ENCODE measurements around the gene RASGEF1B.

The RASGEF1B gene

DNA sequence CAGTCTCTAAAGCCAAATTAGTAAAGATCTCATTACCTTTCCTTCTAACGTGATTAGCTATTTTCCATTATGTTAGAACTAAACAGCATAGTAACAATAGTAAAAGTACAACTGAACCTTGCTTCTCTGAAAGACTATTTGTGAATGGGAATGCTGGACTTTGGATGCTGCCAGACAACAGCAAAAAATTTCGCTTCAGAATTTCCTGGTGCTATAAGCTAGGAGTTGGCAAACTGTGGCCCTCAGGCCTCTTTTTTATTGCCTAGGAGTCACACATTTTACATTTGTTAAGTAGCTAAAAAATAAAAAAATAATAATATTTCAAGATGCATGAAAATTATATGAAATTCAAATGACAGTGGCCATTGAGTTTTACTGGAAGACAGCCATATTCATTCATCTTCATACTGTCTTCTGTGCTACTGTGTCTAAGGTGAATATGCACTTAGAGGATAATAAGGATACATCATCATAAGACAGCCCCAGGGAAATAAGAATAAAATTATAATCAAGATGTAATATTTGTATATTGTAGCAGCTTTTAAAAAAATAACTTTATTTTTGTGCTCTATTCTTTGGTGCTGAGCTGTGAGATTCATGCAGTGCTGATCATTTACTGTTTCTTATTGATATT, 34.6 kb downstream of the RASGEF1B start:
- H2BK5ac ChIP-seq (ENCODE audit: low read depth, low read length, poor library complexity): no peak overlapping the region
- no peaks in the 10 kb centered on the region for H3K4me1 ChIP-seq (ENCODE audit: control insufficient read depth in 1 of 2, insufficient read depth in 2 of 2, low read length in 2 of 2)
- no peaks in the 10 kb centered on the region for H3K79me1 ChIP-seq (ENCODE audit: low read length)
- H4K8ac ChIP-seq (ENCODE audit: low read depth, low read length): no peak overlapping the region
- no peak overlapping the region for H2BK12ac ChIP-seq (ENCODE audit: low read length)
- no peak overlapping the region for H4K91ac ChIP-seq (ENCODE audit: low read depth, low read length)
- no peak overlapping the region for H3K18ac ChIP-seq (ENCODE audit: low read length)
- no peaks in the 10 kb centered on the region for H3K27me3 ChIP-seq (ENCODE audit: insufficient read depth, low read length)
- H3K14ac ChIP-seq (ENCODE audit: low read length): no peak overlapping the region
- no peak overlapping the region for H3K4ac ChIP-seq (ENCODE audit: low read depth, low read length)
- peaks cover 2 to 3% of the 10 kb centered on the region in 2 experiments for H3K36me3 ChIP-seq (ENCODE audit: control insufficient read depth in 1 of 2, insufficient read depth in 2 of 2, low read length in 2 of 2)
- H3K27ac ChIP-seq (ENCODE audit: low read depth, low read length): no peak overlapping the region
- H3K23ac ChIP-seq (ENCODE audit: low read length): no peak overlapping the region
- H2AFZ ChIP-seq (ENCODE audit: insufficient read depth, low read length, poor library complexity): no peak overlapping the region
- no peak overlapping the region for H3K4me3 ChIP-seq (ENCODE audit: low read depth, low read length)
- no peak overlapping the region for H2BK120ac ChIP-seq (ENCODE audit: insufficient read depth, low read length, poor library complexity)
- H2AK5ac ChIP-seq (ENCODE audit: low read length): no peak overlapping the region
- H3K9me3 ChIP-seq (ENCODE audit: insufficient read depth, low read depth, low read length): no peaks in the 10 kb centered on the region
- no peak for DNase-seq
- no peak overlapping the region for H3K9ac ChIP-seq (ENCODE audit: low read length)
- H4K12ac ChIP-seq (ENCODE audit: low read depth, low read length): no peak overlapping the region
- WGBS (ENCODE audit: extremely low coverage, insufficient coverage, insufficient read length): no CpG with 5 or more reads among the region's 2 CpGs
- H3K4me2 ChIP-seq (ENCODE audit: low read length): no peak overlapping the region
- no peaks in the 10 kb centered on the region for H3K79me2 ChIP-seq (ENCODE audit: control insufficient read depth, insufficient read depth, low read length, poor library complexity)

DNA sequence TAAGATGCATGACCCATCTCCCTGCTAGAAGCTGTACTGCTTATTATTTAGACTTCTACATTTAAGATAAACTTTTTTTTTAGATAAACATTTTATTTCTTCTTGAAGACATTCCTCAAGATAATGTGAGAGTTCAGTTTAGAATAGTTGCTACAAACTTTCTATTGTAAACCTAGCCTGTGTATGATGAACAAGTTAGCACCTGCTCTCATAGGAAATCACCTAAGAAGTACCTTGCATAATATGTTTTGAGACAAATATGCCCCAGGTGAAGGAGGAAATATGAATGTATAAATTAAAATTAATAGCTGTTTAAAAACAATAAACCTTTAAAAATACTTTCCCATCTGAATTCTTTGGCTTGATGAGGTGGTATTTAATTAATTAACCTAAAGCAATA, 35.6 kb downstream of the RASGEF1B start:
- no peak overlapping the region for H4K91ac ChIP-seq (ENCODE audit: low read depth, low read length)
- H4K12ac ChIP-seq (ENCODE audit: low read depth, low read length): no peak overlapping the region
- peaks cover 2 to 3% of the 10 kb centered on the region in 2 experiments for H3K36me3 ChIP-seq (ENCODE audit: control insufficient read depth in 1 of 2, insufficient read depth in 2 of 2, low read length in 2 of 2)
- no peak overlapping the region for H2BK5ac ChIP-seq (ENCODE audit: low read depth, low read length, poor library complexity)
- H3K14ac ChIP-seq (ENCODE audit: low read length): no peak overlapping the region
- H2AK5ac ChIP-seq (ENCODE audit: low read length): no peak overlapping the region
- H3K4ac ChIP-seq (ENCODE audit: low read depth, low read length): no peak overlapping the region
- no peak overlapping the region for H2BK120ac ChIP-seq (ENCODE audit: insufficient read depth, low read length, poor library complexity)
- no peaks in the 10 kb centered on the region for H3K9me3 ChIP-seq (ENCODE audit: insufficient read depth, low read depth, low read length)
- no peaks in the 10 kb centered on the region for H3K4me1 ChIP-seq (ENCODE audit: control insufficient read depth in 1 of 2, insufficient read depth in 2 of 2, low read length in 2 of 2)
- H3K79me1 ChIP-seq (ENCODE audit: low read length): no peaks in the 10 kb centered on the region
- H3K9ac ChIP-seq (ENCODE audit: low read length): no peak overlapping the region
- H2AFZ ChIP-seq (ENCODE audit: insufficient read depth, low read length, poor library complexity): no peak overlapping the region
- no peak overlapping the region for H3K4me2 ChIP-seq (ENCODE audit: low read length)
- no peak for DNase-seq
- H2BK12ac ChIP-seq (ENCODE audit: low read length): no peak overlapping the region
- no peak overlapping the region for H3K23ac ChIP-seq (ENCODE audit: low read length)
- H3K27me3 ChIP-seq (ENCODE audit: insufficient read depth, low read length): no peaks in the 10 kb centered on the region
- H3K18ac ChIP-seq (ENCODE audit: low read length): no peak overlapping the region
- no peak overlapping the region for H3K4me3 ChIP-seq (ENCODE audit: low read depth, low read length)
- H3K27ac ChIP-seq (ENCODE audit: low read depth, low read length): no peak overlapping the region
- H3K79me2 ChIP-seq (ENCODE audit: control insufficient read depth, insufficient read depth, low read length, poor library complexity): no peaks in the 10 kb centered on the region
- H4K8ac ChIP-seq (ENCODE audit: low read depth, low read length): no peak overlapping the region

DNA sequence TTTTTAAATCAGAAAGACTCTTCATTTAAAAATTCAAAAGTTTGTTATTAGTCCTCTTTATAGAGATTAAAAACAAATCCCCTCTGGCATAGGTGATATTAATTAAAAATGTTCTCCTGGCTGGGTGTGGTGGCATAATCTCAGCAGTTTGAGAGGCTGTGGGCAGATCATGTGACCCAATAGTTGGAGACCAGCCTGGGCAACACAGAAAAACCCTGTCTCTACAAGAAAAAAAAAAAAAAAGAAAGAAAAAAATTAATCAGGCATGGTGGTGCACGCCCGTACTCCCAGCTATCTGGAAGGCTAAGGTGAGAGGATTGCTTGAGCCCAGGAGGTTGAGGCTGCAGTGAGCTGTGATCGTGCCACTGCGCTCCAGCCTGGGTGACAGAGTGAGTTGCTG, 38.9 kb downstream of the RASGEF1B start:
- DNase-seq: no peak
- Histone ChIP-seq H3K4ac (ENCODE audit: low read depth, low read length) (no peak overlapping the region), H3K4me1 (ENCODE audit: control insufficient read depth in 1 of 2, insufficient read depth in 2 of 2, low read length in 2 of 2) (no peaks in the 10 kb centered on the region), H3K9me3 (ENCODE audit: insufficient read depth, low read depth, low read length) (peaks cover 2% of the 10 kb centered on the region), H3K79me2 (ENCODE audit: control insufficient read depth, insufficient read depth, low read length, poor library complexity) (no peaks in the 10 kb centered on the region), H2AK5ac (ENCODE audit: low read length) (no peak overlapping the region), H3K27me3 (ENCODE audit: insufficient read depth, low read length) (no peaks in the 10 kb centered on the region), H3K4me2 (ENCODE audit: low read length) (no peak overlapping the region), H3K4me3 (ENCODE audit: low read depth, low read length) (no peak overlapping the region), H3K79me1 (ENCODE audit: low read length) (no peaks in the 10 kb centered on the region), H3K9ac (ENCODE audit: low read length) (no peak overlapping the region), H3K18ac (ENCODE audit: low read length) (no peak overlapping the region), H4K91ac (ENCODE audit: low read depth, low read length) (no peak overlapping the region), H2AFZ (ENCODE audit: insufficient read depth, low read length, poor library complexity) (no peak overlapping the region), H4K8ac (ENCODE audit: low read depth, low read length) (no peak overlapping the region), H2BK120ac (ENCODE audit: insufficient read depth, low read length, poor library complexity) (no peak overlapping the region), H2BK12ac (ENCODE audit: low read length) (no peak overlapping the region), H3K14ac (ENCODE audit: low read length) (no peak overlapping the region), H3K23ac (ENCODE audit: low read length) (no peak overlapping the region), H4K12ac (ENCODE audit: low read depth, low read length) (no peak overlapping the region), H2BK5ac (ENCODE audit: low read depth, low read length, poor library complexity) (no peak overlapping the region), H3K36me3 (ENCODE audit: control insufficient read depth in 1 of 2, insufficient read depth in 2 of 2, low read length in 2 of 2) (peaks cover 0 to 2% of the 10 kb centered on the region in 2 experiments), H3K27ac (ENCODE audit: low read depth, low read length) (no peak overlapping the region)
- WGBS (ENCODE audit: extremely low coverage, insufficient coverage, insufficient read length): no CpG with 5 or more reads among the region's 4 CpGs

DNA sequence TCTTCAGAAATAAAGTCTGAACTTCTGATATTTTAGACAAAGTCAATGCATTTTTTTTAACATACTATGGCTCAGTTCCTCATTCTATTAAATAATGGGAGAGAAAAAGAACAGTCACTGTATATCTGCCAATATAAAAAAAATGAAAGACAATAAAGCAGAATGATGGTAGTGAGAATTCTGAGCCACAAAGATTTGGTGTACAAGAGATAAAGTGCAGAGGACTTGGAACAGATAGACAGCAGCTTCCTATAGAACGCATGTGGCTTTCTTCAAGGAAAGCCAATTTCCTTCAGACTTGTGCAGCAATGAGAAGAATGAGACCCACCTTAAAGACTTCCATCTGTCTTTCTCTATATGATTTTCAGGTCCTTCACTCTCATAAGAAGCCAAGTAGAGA, 39.7 kb downstream of the RASGEF1B start:
- Histone ChIP-seq H3K27me3 (ENCODE audit: insufficient read depth, low read length) (no peaks in the 10 kb centered on the region), H2AK5ac (ENCODE audit: low read length) (no peak overlapping the region), H3K79me1 (ENCODE audit: low read length) (no peaks in the 10 kb centered on the region), H3K27ac (ENCODE audit: low read depth, low read length) (no peak overlapping the region), H4K12ac (ENCODE audit: low read depth, low read length) (no peak overlapping the region), H2AFZ (ENCODE audit: insufficient read depth, low read length, poor library complexity) (no peak overlapping the region), H3K4me3 (ENCODE audit: low read depth, low read length) (no peak overlapping the region), H3K79me2 (ENCODE audit: control insufficient read depth, insufficient read depth, low read length, poor library complexity) (no peaks in the 10 kb centered on the region), H3K14ac (ENCODE audit: low read length) (no peak overlapping the region), H3K9ac (ENCODE audit: low read length) (no peak overlapping the region), H3K4ac (ENCODE audit: low read depth, low read length) (no peak overlapping the region), H3K36me3 (ENCODE audit: control insufficient read depth in 1 of 2, insufficient read depth in 2 of 2, low read length in 2 of 2) (peaks cover 0 to 2% of the 10 kb centered on the region in 2 experiments), H3K18ac (ENCODE audit: low read length) (no peak overlapping the region), H4K91ac (ENCODE audit: low read depth, low read length) (no peak overlapping the region), H4K8ac (ENCODE audit: low read depth, low read length) (no peak overlapping the region), H2BK5ac (ENCODE audit: low read depth, low read length, poor library complexity) (no peak overlapping the region), H3K9me3 (ENCODE audit: insufficient read depth, low read depth, low read length) (peaks cover 2% of the 10 kb centered on the region), H3K4me2 (ENCODE audit: low read length) (no peak overlapping the region), H2BK12ac (ENCODE audit: low read length) (no peak overlapping the region), H3K23ac (ENCODE audit: low read length) (no peak overlapping the region), H3K4me1 (ENCODE audit: control insufficient read depth in 1 of 2, insufficient read depth in 2 of 2, low read length in 2 of 2) (no peaks in the 10 kb centered on the region), H2BK120ac (ENCODE audit: insufficient read depth, low read length, poor library complexity) (no peak overlapping the region)
- WGBS (ENCODE audit: extremely low coverage, insufficient coverage, insufficient read length): no CpG with 5 or more reads among the region's 1 CpG
- no peak for DNase-seq

All from trophoblast cell (in vitro differentiated cells and primary cell).